Measurements from ENCODE around the gene SNX9.
"Not testable (repeated sequence)": the region's sequence is repeated elsewhere in the genome, so short reads cannot be mapped to it uniquely, and the experiment has no call there.

SNX9 gene

DNA sequence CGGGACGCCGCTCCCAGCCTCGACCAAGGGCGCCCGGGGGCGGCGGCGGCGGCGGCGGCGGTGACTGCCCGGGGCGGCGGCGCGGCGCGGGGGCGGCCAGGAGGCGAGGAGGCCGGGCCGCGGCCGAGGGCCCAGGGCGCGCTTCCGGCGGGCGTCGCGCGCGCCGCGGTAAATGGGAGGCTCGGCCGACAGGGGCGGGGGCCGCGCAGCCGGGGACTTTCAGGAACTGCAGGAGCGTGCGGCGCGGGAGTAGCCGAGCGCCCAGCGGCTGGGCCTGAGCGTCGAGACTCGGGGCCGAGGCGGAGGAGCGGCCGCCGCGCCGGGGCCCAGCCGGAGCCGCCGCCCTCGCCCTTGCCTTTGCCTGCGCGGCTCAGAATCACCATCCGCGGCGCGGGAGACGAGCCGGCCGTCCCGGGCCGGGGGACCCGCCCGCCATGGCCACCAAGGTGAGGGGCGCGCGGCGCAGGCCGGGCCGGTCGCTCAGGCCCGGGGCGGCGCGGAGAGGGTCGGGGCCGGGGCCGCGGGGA lies at the start of gene SNX9:
TSS of gene SNX9 (plus strand) at position 246 of the 527 bp plus-strand sequence. CDS start at position 435, 189 bp downstream.
- DNase-seq = peak; percentile 34

DNA sequence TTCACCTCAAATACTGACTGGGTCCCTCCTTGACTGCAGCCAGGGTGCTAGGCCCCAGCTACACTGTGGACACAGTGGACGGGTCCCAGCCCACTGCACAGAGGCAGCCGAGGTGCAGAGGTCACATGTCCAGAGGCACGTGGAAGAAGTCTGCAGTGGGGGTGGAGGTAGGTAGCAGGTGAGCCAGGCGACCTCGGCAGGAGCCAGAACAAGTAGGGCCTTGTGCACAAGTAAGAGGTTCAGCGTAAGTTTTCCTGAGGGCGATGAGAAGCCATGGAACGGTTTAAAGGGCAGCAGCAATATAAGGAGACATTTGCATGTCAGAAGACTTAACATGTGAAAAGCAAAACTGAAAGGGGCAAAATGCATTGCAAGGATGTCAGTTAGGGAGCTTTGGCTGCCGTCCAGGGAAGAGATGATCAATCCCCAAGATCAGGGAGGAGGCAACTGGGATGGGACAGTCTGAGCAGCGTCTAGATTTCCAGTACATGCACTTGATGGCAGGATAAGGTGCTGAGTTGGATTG lies 49.7 kb upstream of the SNX9 start:
- no peak for DNase-seq

DNA sequence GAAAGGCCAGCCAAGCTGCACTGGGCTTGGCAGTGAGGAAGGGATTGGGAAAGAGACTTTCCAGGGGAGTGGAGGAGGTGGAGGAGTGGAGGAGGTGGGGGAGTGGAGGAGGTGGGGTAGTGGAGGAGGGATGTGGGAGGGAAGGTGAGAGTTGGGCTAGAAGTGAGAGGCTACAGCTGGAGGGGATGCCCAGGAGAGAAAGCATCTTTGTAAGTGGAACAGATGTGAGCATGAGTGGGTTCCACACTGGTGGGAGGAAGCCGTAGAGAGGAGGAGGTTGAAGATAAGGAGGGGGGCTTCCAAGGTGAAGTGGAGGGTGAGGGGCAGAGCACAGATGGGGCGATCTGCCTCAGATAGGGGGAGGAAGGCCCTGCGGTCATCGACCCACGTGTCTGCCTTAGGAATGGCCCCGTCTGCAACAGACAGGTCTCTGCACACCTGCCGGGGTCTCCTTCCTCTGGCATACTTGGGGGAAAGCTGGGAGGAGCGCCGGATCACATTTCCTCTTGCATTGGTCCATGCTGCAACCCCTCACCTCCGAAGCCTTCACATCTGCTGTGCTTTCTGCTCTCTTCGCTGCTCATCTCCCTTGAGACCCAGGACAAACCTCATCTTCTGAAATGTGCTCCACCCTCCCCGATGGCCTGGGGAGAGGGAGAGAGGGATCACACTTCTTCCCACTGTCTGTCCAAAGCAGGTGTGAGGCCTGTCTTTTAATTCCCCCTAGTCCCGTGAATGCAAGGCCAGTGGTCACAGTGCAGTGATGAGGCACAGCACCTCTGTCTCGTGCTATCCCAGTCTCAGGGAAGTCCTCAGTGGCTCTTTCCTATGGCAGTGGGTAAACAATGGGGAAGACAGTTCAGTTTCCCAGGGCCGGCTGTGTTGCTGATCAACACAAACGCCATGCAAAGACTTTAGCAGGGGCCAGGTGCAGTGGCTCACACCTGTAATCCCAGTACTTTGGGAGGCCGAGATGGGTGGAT lies 48.6 kb upstream of the SNX9 start:
- no peak for DNase-seq

DNA sequence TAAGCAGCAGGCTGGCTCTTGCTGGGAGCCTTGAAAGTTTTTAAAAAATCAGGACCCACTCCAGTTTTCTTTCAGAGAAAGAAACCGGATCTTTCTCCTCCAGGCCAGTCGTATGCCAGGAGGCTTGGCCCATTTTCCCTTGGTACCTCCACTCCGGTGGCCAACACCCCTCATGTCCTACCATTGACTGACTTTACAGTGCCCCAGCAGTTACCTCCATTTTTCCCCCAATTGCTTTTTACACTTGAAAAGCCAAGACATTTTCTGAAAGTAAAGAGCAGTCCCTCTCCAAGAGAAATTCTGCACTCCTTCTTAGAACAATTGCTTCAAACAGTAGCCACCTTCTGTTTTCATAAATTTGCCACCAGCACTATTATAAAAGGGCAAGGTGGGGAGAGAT lies 47.7 kb upstream of the SNX9 start:
- no peak for DNase-seq

DNA sequence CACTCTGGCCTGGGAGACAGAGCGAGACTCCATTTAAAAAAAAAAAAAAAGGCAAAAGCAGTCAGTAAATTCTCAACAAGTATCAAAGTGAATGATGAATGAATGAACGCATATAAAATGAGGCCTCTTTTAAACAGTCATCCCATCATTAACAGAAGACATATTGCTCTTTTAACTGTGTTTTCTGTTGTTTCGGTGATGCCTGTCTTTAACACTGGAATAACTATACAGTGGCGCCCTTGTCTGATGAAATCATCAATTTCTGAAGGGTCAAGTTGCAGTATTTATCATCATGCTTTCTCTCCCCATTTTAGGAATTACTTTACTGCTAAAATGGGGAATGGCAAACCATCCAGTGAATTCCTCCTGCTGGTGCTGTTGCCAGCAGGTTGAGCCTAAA lies 45.7 kb upstream of the SNX9 start:
- no peak for DNase-seq

DNA sequence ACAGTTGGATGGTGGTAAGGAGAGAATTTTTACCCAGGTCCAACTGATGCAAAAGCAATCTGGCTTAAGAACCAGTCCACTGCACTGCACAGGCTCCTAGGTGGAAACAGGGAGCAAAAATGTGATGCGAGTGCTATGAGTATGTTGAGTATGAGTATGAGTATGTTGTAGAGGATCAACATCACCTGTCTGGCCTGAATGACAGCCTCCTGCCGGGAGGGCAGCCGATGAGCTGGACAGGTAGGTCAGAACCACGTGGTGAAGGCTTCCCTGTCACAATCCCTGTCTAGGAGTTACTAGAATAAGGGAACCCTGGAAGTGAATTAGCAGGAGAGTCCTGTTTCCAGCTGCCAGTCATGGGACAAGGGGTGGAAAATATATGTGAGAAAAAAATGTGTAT lies 44.3 kb upstream of the SNX9 start:
- DNase-seq = no peak

DNA sequence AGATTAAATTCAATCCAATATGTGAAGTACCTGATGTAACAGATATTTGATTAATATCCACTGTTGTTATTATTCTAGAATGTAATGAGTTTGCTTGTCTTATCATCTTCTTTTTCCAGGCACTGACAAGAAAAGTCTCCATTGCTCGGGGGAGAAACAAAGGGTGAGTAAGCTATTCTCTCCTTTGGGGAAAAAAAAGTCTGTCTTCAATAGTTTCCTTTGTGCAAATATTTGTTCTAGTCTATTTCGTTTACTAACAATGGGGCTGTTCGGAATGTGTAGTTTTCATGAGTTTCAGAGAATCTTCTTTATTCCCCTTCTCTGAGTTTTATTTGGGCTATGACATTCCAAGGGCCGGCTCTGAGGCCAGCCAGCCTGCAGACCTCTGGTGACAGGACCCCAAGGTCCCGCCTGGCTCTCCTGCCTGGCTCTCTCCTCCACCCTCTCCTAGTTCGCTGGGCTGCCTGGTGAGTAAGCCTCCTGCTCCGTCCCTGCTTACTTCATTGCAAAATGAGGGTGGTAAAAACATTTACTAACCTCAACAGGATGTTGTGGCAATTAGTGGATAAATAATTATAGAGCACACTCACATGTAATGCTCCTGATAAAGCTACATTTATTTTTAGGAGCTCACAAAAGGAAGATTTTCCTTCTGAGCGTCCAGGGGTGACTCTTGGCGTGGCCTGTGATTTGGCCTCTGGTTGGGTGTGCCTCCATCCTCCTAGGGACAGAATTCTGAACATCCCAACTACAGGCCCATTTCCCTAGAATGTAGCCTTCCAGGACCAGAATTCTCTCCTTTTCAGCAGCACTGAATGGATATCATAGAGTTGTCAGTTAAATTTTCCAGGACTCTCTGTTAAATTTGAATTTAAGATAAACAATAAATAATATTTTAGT lies 43.1 kb upstream of the SNX9 start:
- no peak for DNase-seq

DNA sequence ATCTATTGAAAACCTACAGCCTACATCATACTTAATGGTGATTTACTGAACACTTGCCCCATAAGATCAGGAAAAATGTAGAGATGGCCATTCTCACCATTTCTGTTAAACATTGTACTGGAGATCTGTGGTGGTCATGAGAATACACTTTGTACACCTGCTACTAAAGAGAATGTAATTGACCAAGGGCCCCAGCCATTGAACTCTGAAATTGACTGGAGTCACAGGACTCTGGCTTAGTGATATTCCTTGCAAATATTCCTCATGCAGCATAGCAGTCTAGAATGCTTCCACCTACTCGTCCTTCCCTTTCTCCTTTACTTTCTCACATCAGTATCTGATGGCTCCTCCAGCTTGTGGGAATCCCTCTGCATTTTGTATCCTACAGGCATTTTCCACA lies 37.4 kb upstream of the SNX9 start:
- no peak for DNase-seq

DNA sequence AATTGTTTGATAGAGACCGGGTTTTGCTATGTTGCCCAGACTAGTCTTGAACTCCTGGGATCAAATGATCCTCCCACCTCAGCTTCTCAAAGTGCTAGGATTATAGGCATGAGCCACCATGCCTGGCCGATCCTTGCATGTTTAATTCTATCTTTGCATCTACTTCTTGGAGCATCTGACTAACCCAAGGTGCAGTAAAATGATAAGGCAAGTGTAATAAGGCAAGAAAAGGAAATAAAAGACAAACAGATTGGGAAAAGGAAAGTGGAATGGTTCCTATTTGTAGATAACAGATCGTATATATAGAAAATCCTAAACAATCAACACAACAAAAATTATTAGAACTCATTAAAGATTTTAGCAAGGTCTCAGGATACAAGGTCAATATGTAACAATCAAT lies 36.8 kb upstream of the SNX9 start:
- no peak for DNase-seq

DNA sequence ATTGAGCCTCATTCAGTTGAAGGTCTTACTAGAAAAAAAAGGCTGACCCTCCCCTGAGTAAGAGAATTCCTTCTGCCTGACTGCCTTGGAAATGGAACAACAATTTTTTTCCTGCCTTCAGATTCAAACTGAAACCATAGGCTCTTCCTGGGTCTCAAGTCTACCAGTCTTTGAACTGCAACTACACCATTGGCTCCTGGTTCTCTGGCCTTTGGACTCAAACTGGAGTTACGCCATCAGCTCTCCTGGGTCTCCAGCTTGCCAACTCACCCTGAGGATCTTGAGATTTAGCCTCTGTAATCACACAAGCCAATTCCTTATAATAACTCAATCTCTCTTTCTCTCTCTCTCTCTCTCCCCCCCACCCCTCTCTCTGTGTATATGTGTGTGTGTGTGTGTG lies 36.0 kb upstream of the SNX9 start:
- no peak for DNase-seq

DNA sequence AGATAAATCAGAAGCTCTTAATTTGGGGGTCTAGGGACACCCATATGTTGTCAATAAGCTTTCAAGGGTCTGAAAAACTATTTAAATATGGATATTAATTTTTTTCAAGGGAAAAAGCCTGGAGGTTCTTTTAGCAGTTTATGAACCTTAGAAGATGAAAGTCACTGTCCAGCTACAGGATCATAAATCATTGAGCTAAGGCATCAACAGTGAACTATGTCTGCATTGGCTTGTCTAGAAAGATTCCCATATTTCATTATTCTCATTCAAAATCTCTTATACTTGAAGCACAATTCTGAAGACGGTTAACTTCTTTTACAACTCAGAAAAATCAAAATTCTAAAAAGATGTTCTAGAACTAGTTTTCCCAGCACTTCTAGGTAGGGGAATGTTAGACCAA lies 34.9 kb upstream of the SNX9 start:
- no peak for DNase-seq

DNA sequence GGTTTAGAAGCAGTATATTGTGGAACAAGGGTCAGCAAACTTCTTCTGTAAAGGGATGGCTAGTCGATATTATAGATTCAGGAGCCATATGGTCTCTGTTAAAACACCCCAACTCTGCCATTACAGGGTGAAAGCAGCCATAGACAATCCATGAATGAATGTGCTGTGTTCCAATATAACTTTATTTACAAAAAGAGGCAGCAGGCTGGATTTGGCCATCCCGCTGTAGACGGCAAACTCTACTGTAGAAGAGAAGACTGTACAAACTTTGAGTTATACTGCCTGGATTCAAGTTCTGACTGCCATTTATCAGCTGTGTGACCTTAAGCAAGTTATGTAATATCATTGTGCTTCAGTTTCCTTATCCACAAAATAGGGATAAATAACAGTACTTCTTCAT lies 33.7 kb upstream of the SNX9 start:
- no peak for DNase-seq

DNA sequence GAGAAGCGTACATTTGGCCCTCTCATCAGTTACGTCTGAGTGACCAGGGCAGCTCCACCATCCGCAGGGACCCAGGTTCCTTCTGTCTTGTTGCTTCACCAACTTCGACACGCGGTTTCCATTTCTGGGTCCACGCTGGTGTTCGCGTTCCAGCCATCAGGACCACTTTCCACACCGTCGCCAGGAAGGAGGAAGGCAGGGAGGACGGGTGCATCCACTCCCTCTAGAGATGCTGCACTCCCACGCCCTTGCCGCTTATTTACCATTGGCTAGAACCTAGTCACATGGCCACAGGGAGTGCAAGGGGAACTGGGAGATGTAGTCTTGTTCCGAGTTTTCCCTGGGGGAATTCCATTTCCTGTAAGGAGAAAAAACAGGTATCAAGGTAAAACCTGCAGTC lies 33.2 kb upstream of the SNX9 start:
- no peak for DNase-seq

DNA sequence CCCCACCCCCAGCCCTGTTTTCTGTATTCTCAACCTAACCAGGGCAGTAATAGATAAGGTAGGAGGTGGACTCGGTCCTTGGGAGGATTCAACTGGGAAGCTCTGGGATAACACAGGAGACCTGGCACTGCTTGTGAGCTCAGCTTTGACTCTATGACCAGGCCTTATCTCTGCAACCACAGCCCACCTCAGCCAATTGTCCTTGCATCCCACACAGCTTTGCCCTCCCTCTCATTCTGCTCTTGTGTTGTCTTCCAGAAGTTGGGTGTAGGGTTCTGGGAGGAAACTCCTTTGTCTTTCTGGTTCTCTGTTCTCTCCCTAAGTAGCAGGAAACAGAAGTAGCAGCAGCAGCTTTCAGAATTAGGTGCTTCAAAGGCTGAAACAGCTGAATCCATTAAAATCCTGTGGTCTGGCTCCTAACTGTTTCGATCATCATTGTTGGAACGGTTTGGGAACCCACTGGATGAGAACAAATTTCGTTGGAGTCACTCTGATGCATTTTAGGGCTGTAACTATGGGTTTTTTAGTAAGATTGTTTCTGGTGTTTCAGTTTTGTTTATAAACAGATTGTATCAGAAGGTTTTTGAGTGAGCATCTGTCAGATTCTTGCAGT lies 32.4 kb upstream of the SNX9 start:
- no peak for DNase-seq

DNA sequence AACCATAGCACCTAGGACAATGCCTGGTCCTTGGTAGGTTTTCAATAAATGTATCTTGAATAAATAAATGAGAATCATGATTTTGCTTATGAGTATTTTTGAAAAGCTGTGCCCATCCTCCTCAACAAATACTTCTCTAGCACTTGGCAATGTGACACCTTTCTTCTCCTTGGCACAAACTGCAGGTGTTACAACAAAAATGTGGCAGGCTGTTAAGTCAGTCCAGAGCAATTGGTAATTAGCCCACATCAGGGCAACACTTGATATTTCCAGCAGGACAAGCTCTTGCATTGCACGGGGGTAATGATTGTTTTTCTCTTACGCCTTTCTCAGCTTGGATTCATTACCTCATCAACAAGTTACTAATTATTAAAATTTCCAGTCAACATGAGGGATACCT lies 31.6 kb upstream of the SNX9 start:
- peak; percentile 40 for DNase-seq

DNA sequence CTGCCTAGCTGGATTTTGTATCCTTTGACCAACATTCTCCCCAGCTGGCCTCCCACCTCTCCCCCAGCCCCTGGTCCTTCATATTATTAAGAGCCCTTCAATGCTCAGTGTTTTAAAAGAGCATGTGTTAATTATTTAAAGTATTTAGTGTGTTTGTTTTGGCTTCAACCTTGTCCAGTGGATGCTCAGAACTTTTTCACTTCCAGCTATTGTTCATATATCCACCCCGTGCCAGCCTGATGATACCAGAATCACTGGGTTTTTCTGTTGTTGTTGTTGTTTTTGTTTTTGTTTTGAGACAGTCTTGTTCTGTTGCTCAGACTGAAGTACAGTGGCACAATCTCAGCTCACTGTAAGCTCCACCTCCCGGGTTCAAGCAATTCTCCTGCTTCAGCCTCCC lies 30.4 kb upstream of the SNX9 start:
- no peak for DNase-seq

DNA sequence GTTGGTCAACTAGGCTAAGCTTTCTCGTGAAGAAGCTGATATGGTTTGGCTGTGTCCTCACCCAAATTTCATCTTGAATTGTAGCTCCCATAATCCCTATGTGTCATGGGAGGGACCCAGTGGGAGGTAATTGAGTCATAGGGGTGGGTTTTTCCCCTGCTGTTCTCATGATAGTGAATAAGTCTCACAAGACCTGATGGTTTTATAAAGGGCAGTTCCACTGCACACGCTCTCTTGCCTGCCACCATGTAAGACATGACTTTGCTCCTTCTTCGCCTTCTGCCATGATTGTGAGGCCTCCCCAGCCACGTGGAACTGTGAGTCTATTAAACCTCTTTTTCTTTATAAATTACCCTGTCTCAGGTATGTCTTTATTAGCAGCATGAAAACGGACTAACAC lies 29.0 kb upstream of the SNX9 start:
- DNase-seq = not testable (repeated sequence)

DNA sequence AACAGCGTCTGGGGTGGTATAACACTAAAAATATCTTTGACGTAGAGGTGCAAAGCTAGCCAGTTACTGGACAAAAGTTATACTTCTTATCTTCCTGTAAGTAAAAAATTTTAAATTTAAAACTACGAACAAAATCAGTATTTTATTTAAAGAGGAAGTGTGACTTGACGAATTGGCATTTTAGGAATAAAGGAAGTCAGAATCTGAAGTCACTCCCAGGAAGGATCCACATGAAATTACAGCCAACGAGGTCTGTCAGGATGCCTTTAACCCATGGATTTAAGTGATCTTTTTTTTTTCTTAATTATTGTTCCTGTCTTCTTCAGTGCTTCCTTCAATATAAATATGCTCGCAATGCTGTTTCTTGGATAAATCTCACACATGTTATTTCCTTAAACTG lies 27.2 kb upstream of the SNX9 start:
- DNase-seq = no peak

DNA sequence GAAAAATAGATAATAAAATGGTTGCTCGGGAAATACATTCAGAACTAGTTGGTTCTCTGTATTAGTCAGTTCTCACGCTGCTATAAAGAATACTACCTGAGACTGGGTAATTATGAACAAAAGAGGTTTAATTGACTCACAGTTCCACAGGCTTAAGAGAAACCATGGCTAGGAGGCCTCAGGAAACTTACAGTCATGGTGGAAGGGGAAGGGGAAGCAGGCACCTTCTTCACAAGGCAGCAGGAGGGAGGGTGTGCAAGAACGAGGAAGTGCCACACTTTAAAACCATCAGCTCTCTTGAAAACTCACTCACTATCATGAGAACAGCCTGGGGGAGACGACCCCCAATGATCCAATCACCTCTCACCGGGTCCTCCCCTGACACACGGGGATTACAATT lies 24.2 kb upstream of the SNX9 start:
- DNase-seq = no peak

DNA sequence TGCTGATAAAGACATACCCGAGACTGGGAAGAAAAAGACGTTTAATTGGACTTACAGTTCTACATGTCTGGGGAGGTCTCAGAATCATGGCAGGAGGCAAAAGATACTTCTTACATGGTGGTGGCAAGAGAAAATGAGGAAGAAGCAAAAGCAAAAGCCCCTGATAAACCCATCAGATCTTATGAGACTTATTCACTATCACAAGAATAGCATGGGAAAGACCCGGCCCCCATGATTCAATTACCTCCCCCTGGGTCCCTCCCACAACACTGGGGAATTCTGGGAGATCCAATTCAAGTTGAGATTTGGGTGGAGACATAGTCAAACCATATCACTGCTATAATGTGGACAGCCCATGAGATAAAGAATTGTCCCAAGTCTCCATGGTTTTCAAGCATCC lies 23.5 kb upstream of the SNX9 start:
- not testable (repeated sequence) for DNase-seq

DNA sequence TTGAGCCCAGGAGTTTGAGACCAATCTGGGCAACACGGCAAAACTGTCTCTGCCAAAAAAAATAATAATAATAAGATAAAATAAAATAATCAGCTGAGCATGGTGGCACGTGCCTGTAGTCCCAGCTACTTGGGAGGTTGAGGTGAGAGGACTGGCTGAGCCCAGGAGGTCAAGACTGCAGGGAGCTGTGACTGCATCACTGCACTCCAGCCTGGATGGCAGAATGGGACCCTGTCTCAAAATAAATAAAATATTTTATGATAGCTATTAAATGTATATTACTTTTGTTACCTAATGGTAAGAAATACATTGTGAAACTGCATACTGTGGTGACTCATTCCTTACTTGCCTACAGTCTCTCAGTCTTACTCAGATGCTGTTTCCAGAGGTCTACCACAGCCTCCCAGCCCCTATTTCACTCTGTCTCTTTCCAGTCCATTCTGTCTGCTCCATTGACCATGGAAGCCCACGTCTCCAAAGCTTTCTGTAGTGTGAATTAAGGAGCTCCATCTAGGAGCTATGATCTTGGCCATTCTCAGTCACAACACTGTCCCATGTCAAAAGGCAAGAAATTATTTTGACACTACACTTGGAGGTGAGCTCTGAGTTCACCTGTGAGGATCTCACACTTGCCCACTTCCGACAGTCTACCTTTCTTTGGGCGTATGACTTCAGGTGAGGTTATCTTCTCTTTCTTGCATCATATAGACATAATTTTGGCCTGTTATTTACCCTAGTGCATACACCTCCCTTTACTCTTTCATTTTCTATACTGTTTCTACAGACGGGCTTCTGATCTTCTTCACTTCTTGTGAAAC lies 22.4 kb upstream of the SNX9 start:
- DNase-seq = no peak
